Esophagus squamous epithelium (tissue), 4 donors: ENCODE results near the gene RYR3.

ENCODE experiments used
- CTCF ChIP-seq, 6 experiments: fragments of 450-650 bp in 4 of 6; fragments of 200-600 bp in 2 of 6; sonication (generic) in 2 of 6; IDR thresholded peaks; one replicate each; pipeline ENCODE4 v1.5.1; 2016 to 2019; ENCODE audit warnings: antibody characterized with exemption in 6 of 6, mild to moderate bottlenecking in 4 of 6, moderate library complexity in 4 of 6
- POLR2A ChIP-seq, 4 donors: fragments of 450-650 bp; IDR thresholded peaks; one replicate each; pipeline ENCODE4 v1.6.1; 2017; ENCODE audit warnings: antibody characterized with exemption in 4 of 4, mild to moderate bottlenecking in 4 of 4, moderate library complexity in 3 of 4

- no peak for TF ChIP-seq CTCF (IDR thresholded peaks at IDR 0.05)
- TF ChIP-seq POLR2A (IDR thresholded peaks at IDR 0.05) = no peak
Measured at GRCh38 chr15:33907326-33907725, 596.6 kb downstream of the RYR3 start.
